HG02623 (cell line): ENCODE data around the gene PLXNA4.

Source experiments
- ATAC-seq: cut with Tn5 transposase; IDR thresholded peaks from one replicate; pipeline ENCODE4 v1.9.1; 2021; ENCODE audit warnings: moderate library complexity; ENCODE audit not compliant: unreplicated experiment

PLXNA4 gene

DNA sequence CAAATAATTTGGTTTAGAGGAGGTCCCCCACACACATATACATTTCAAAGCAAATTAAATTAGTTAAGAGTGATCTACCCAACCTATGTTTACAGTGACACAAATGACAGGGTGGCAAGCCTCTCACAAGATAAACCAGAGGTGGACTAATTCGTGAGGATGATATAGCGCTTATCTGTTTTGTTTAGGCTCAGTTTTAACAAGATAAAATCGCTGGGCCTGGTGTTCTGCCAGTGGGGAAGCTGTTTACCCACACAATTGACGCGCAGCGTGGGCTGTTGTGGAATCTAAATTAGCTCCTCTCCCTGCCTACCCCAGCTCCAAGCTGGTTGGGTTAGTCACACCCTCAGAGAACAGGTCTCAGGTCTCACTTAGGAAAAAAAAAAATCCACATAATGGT, 16.7 kb upstream of the PLXNA4 start:
- no peak for ATAC-seq

DNA sequence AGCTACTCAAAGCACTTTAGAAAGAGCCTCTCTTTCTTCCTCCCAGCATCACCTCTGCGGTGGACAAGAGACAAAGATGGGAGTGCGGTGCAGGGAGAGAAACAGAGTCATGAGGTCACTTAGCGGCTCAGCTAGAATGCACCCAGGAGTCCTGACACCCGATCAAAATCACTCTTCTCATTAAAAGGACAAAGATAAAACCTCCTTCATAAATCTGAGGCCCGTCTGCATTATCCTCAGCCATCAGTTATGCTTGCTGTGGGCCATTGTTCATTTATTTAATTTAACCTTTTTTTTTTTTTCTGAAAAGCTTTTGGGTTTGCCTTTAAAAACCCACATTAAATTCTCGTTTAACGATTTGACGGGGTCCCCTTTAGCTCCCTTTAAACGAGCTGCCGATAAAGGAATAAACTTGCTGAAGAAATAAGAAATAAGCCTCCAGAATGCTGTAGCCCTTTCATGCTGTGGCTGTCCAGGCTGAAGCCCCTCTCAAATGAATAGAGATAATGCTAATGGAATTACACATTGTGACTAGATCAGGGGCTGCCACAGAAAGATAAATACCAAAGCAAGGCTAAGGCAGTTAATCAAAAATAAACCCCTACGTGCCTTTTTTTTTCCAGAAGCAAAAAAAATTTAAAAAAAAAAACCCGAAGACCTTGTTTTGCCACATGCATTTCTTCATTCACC, 16.1 kb upstream of the PLXNA4 start:
- no peak for ATAC-seq

DNA sequence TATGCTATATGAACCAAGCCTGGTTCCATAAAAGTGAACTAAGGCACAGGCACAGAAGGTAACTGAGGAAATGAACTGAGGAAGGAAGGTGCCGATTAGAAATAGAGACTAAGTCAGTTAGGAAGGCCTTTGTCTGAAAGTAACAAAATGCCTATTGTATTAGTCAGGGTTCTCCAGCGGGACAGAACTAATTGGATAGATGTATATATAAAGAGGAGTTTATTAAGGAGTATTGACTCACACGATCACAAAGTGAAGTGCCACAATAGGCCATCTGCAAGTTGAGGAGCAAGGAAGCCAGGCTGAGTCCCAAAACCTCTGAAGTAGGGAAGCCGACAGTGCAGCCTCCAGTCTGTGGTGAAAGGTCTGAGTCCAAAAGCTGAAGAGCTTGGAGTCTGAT, 13.9 kb upstream of the PLXNA4 start:
- no peak for ATAC-seq

DNA sequence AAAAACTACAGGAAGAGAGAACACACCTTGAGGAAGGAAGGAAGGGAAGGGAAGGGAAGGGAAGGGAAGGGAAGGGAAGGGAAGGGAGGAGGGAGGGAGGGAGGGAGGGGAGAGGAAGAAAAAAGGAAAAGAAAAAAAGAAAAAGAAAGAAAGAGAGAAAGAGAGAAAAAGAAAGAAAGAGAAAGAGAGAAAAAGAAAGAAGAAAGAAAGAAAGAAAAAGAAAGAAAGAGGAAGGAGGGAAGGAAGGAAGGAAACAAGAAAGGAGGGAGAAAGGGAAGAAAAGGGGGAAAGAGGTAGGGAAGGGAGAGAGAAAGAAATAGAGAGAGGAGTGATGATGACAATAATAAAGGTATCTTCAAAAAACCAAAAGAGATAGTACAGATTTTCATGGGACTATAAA, 12.3 kb upstream of the PLXNA4 start:
- no peak for ATAC-seq

DNA sequence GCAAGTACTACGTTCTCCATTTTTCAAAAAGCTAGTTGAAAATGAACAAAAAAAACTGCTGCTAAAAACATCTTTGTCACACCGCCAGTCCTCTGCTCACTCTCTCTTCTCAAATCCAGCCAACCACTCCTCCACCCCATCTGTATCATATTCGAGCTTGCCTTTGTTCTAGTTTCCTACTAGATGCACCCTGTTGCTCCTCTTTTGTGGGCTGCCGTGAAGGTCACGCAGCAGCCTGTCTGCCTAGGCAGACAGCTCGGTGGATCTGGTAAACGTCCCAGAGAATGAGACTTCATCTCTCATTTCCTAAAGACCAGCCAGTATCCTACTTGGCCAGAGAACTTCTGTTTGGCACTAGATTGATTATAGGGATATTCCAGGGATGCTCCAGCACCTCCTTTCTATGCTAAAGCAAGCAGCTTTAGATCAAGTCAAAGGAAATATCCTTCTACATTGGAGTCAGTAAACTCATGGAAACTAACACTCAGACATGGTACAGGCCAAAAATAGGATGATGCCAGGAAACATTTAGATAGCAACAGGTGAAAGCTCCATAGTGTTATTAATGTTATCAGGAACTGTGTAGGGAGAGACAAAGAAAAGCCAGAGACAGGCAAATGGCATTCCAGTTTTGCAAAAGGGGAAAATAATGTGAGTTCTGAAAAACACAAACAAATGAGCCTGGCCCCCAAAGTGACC, 8.7 kb upstream of the PLXNA4 start:
- ATAC-seq: no peak

DNA sequence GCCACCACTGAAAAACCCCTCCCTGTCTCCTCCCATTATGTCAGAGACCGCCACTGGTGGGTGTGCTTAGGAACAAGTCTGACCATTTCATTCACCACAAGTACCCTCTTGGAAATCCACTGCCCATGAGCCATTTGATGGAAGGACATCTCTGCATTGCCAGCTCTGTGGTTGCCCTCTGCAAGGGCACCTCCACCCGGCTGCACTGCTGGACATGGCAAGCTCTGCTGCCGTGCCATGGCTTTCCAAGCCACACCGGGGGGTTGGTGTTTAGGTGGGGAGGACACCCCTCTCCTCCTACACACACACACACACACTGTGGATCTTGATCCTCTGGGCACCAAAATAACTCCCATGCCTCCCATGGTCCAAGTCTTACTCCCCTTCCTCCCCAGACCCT, 5.2 kb upstream of the PLXNA4 start:
- ATAC-seq: no peak

DNA sequence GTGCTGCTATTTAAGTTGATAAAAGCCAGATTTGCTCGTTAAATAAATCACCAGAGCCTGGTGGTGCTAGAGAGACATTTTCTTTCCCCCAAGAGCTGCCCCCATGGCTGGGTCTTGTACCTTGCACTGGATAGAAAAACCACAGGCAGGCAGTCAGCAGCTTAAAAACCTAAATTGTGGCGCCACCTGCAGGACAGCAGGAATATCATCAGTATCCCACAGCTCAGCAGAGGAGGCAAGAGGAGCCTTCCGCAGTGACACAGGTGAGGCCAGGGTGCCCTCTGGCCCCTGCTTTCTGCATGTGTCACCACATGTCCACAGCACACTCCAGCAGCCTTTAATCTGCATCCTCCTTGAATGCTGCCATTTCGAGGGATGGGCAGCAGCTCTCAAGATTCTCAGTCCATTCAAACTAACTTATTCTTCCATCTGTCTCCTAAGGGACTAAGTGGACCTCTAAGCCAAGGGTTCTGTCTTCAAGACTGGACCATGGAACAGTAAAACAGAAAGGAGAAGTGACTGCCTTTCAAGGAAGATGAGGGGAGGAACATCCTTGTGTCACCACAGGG, 4.5 kb upstream of the PLXNA4 start:
- peak; percentile 60 for ATAC-seq

DNA sequence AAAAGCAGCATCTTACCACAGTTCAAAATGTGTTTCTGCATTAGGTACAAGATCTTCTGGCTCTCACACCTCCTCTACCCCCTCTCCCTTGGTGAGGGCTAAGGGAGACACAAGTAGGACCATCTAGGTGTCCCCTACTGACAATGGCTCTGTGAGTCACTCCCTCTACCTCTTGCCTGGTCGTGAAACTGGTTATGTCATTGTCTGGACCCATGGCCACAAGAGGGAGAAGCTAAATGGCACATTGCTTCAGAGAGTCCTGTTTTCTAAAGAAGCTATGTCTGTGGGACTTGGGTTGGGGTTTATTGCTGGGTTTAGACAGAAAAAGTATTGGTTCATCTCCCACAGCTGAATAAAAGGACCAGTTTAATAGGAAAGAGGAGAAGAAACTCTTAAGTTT, 4.0 kb upstream of the PLXNA4 start:
- no peak for ATAC-seq

DNA sequence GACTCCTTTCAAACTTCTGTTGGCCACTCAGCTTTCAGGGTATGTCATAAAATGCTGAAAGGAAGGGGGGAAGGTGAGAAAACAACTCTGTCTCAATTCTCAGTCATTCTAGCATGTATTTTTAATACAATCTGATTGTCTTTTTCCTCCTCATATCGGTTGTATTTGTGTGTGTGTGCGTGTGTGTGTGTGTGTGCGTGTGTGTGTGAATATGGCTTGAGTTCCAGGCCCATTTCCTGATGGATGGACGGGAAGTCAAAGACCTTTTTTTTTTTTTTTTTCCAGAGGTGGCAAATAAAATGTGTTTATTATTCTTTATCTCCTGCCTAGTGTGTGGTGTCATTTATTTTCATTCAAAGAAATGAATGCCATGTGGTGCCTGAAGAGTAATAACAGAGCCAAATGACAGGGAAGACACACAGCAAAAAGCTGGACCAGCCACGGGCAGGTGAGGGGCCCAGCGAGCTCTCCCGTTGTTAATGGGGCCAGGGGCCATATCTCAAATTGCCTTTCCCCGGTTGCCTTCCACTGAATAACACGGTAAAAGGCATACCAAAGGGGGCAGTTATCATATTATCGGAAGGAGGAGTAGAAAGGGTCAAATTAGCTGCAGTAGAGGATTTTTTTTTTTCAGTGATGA, 3.1 kb upstream of the PLXNA4 start:
- ATAC-seq: no peak

DNA sequence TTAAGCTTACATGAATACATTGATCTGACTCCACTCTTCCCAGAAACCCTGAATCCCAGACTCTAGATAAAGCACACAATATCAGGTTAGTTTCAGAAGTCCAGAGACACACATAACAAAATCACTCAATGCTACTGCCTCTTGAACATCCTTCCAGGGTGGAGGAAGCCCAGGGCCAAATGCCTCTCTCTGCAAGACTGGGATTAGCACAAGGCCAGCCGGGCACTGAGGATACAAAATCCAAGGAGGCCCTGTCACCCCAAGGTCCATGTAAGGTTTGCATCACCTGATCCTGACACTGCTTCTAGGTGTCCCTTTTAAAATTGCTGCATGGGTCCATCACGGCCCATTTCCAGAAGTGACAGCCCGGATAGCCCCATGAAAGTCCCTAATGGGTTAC, 2.6 kb upstream of the PLXNA4 start:
- no peak for ATAC-seq

DNA sequence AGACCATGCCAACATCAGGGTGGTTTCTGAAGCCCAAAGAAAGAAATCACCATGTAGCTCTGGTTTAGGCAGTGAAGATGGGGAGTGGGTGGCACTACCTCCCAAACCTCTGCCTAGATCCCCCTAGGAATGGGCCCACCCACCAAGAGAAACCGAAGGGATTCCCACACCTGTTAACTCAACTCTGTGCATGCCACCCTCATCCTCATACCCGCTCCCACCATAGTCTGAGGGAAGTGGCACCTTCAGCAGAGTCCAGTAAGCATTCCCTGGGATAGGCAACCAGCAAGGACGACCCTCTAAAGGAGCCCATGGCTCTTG, 1.7 kb upstream of the PLXNA4 start:
- no peak for ATAC-seq

DNA sequence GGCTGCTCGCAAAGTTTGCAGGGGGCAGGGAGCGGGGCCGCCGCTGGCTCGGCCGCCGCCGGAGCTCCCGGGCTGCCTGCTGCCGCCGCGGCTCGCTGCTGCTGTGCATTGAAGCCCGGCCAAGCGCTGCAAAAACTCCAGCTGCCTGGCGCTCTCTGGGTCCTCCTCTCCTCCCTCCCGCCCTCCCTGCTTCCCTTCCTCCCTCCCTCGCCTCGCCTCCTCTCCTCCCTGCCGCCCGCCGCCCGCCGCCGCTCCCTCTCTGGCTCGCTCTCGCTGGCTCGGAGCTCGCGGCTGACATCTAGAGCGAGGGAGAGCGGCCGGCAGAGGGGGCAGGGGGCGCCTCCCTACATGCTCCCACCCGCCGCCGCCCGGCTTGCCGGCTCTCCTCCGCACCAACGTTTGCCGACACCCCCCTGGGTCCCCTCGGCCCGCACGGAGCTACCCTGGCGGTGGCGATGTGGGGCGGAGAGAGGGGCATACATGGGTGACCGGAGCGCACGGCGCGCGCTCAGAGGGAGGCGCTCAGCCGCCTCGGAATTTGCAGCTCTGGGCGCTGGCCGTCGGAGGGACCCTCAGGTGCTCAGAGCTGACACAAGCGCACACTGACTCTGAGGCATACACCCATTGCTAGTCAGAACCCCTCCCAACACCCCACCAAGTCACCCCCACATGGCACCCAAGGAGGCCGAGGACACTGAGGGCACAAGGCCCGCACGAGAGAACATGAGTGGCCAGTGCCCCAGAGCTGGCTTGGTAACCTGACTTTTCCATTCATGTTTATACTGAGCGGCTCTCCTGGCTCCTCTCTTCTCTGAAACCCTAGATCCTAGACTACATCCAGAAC, 1.2 kb upstream of the PLXNA4 start:
- ATAC-seq: no peak

DNA sequence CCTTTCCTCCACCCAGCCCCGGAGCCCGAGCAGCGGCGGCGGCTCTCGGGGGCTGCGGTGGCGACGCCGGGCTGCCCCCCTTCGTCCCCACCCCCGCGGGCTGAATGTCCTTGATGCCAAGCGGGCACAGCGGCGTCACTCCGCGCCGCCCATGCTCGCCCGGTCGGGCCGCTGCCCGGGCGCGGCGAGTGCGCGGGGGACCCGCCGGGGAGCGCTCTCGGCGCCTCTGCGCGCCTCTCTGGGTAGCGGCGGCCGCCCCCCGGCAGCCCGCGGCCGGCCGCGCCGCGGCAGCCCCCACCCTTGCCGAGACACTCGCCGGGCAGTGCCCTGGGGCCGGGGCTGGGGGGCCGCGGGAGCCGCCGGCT, 433 bp upstream of the PLXNA4 start:
- ATAC-seq: no peak

DNA sequence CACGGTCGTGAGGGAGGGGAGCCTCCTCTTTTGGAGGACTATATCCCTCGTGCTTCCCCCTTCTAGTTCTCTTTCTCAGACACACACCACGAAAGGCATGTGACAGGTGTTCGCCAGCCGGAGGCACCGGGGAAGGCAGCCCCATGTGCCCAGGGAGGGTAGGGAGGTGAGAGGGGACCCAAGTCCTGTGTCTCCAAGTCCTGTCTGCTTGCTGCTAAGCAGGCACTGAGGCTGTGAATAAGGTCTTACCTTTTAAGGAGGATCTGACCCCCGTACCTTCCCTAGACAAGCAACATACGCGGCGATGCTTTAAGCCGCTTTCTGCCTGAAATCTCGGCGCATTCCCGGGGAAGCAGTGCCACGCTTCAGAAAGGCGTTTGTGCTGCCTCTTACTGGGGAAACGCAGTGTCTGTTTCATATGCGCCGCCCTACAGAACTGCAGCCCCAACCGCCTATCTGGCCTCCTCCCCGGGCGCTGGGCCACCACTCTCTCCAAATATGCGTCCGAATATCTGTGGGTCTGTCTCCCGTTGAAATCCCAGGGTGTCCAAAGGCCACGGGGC, 770 bp downstream of the PLXNA4 start:
- no peak for ATAC-seq

DNA sequence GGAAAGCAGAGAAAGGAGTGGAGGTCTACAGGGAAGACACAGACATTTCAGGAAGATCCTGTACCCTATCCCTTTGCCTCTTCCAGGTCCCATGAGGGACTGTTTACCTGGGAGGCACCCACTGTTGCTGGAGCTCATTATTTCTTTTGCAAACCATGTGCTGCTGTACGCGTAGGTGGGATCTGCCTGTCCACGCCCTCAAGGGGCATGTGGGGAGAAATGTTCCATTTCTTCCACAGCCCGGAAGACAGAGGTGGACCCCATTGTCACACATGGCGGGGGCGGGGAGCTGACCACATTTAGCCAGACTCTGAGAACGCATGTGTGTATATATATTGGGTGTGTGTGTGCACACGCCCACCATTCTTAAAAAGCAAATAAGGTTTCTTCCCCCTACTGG, 2.0 kb downstream of the PLXNA4 start:
- no peak for ATAC-seq

DNA sequence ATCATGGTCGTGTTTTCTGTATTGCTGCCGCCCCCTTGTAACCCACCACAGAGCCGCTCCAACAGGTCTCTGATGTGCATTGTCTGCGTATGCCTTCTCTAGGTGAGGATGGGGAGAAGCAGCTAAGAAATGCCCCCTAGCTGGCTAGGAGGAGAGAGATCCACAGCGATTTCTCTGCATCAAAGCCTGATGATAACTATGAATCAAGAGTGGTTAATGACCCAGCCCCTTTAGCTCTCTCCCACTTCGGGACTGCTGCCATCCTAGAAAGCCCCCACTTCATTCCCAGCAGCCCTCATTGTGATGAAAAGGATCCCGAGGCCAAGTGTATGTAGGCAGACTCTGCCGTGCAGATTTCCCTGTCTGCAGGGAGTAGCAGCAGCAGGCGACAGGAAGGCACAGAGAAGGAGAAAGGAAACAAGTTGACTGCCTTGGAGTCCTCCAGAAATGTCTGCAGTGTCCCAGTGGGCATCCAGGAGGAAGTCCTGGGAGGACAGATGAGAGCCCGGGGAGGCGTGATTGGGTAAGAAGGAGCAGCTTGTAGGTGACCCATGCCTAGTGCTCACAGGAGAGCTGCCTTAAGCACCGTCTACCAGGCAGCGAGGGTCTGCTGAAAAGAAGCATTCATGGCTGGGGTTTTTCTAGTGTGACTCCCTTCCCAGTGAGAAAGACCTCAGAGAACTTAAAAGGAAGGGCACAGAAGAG, 2.9 kb downstream of the PLXNA4 start:
- ATAC-seq: no peak

DNA sequence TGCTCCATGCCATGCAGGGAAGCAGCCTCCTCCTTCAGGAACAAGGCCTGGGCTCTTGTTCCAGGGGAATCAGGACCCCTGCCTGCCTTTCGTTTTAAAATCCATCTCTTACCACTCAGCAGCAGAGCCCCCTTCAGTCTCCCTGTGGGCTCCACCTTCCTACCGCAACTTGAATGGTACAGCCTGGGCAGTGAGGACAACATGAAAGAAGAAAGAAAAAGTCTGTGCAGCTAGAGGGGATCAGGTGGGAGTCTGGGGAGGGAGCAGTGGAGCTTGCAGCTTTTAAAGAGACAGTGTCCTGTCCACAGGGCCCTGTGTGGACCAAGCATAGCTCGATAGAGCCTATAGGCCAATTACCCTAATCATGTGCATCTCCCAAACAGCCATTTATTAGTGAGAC, 3.7 kb downstream of the PLXNA4 start:
- no peak for ATAC-seq

DNA sequence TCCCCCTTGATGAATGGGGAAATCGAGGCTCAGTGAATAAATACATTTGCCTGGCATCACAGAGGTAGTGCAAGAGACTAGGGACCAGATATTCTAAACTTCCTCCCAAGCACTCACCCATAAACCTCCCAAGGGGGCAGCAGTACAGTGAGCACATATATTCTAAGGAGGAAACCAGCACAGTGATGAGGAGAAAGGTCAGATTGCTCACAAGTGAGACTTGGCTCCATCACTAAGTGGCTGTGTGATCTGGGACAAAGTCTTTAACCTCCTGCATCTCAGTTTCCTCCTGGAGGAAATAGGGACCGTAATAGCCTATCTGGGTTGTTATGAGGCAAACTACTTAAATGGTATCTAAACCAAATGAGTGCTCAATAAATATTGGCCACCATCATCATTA, 4.3 kb downstream of the PLXNA4 start:
- ATAC-seq: no peak

DNA sequence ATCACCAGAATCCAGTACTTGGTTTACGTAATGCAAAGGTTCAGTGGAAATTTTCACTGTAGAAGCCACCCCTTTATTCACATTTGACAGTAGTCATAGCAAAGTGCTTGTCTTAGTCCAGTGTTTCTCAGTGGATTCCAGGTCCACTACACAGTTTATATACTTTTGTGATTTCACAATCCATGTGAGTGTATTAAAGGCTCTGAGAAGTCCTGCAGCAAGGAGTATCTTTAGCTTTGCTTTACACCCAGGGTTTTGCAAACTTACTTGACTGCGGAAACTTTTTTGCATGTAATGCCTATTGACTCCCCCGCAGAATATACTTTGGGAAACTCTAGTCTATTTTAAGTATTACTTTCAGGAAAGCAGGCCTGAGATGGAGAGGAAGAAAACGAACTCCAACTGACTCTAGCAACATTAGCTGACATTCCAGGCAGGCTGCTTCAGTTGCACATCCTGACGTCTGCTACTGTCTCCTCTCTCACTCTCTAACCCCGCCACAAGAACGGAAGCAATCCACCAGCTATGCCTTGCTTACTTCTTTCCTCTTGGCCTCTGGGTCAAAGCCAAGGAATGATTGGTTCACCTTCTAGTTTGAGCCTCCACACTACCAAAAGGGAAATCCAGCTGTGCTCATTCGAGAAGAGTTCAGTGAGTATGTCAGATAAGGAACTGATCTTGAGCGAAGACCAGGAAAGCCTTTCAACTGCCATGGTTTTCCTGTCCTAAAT, 6.2 kb downstream of the PLXNA4 start:
- ATAC-seq: no peak

DNA sequence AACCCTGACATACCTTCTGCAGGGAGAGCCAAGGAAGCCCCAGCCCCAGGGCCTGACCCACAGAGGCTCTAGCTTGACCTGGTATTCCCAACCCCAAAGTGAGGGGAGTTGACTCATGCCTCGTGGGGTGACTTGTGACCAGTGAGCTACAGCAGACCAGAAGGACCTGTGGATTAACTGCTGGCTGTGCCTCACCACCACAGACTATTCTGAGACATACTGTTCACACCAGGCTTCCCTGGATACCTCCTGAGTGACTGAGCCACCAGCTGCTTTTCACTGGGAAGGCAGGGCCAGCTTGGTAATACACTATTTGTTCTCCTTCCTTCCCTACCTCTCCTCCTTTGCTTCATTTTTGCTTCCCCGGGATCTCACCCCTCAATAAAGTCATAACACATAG, 7.3 kb downstream of the PLXNA4 start:
- no peak for ATAC-seq
